C4-2B (cell line): ENCODE measurements around the gene NKG7.

Experiments
- CTCF ChIP-seq: fragments of 450-650 bp; conservative IDR thresholded peaks from 2 replicates; pipeline ENCODE4 v1.5.1; 2017; ENCODE audit warnings: mild to moderate bottlenecking
- ZFX ChIP-seq: fragments of 450-650 bp; IDR thresholded peaks from 2 replicates; pipeline ENCODE4 v1.6.1; 2017

GRCh38 chr19:51337861-51338562 is 34.4 kb downstream of the NKG7 start:
- TF ChIP-seq CTCF (no peak), ZFX (no peak)
